Measurements from ENCODE around the gene OVOL2.

DNA sequence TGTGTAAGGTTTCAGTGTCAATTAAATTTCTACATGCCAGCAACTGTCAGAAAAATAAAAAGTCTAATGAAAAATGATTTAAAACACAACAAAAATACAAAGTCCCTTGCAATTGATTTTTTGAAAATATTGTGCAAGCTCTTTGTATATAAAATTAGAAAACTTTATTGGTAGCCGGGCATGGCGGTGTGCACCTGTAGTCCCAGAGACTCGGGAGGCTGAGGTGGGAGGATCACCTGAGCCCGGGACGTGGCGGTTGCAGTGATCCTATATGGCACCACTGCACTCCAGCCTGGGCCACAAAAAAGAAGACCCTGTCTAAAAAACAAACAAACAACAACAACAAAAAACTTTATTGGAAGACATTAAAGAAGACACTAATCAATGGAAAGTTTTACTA lies 6.0 kb upstream of the OVOL2 start:
- TF ChIP-seq CTCF (IDR thresholded peaks at IDR 0.05; ENCODE audit: low read depth, low read length, missing input control) = no peak
- no peak for TF ChIP-seq EGR1 (IDR thresholded peaks at IDR 0.05; ENCODE audit: low read depth in 2 of 2)
